GM19438 (cell line): ENCODE data around the gene TWF2.

Experiments
- ATAC-seq: cut with Tn5 transposase; IDR thresholded peaks from one replicate; pipeline ENCODE4 v1.9.1; 2021; ENCODE audit warnings: low read depth; ENCODE audit not compliant: unreplicated experiment

TWF2 gene

GRCh38 chr3:52238193-52238760 is 681 bp downstream of the TWF2 start:
- ATAC-seq, result peak; percentile 2

GRCh38 chr3:52237657-52238172 is 1.2 kb downstream of the TWF2 start:
- ATAC-seq, result no peak

- ATAC-seq, result no peak
Measured at GRCh38 chr3:52237006-52237656, 1.8 kb downstream of the TWF2 start.

GRCh38 chr3:52236424-52236886 is 2.5 kb downstream of the TWF2 start:
- ATAC-seq, result no peak

GRCh38 chr3:52234516-52235447 is 4.2 kb downstream of the TWF2 start:
- ATAC-seq, result no peak

GRCh38 chr3:52233968-52234367 is 5.0 kb downstream of the TWF2 start:
- ATAC-seq, result no peak

- ATAC-seq, result no peak
Measured at GRCh38 chr3:52233108-52233591, 5.8 kb downstream of the TWF2 start.

GRCh38 chr3:52232279-52233107 is 6.5 kb downstream of the TWF2 start:
- no peak for ATAC-seq

- peak; percentile 63 for ATAC-seq
Measured at GRCh38 chr3:52231502-52232278, 7.3 kb downstream of the TWF2 start.

- ATAC-seq, result no peak
Measured at GRCh38 chr3:52230889-52231499, 8.0 kb downstream of the TWF2 start.

- no peak for ATAC-seq
Measured at GRCh38 chr3:52230461-52230860, 8.5 kb downstream of the TWF2 start.

- no peak for ATAC-seq
Measured at GRCh38 chr3:52229656-52230055, 9.3 kb downstream of the TWF2 start.

GRCh38 chr3:52228751-52229291 is 10.1 kb downstream of the TWF2 start:
- ATAC-seq, result no peak

- no peak for ATAC-seq
Measured at GRCh38 chr3:52228266-52228665, 10.7 kb downstream of the TWF2 start.

GRCh38 chr3:52227766-52228165 is 11.2 kb downstream of the TWF2 start:
- ATAC-seq, result no peak

- no peak for ATAC-seq
Measured at GRCh38 chr3:52227117-52227516, 11.8 kb downstream of the TWF2 start.

- ATAC-seq, result peak; percentile 5
Measured at GRCh38 chr3:52226229-52226817, 12.6 kb downstream of the TWF2 start.
